IMR-90 (cell line): ENCODE measurements around the gene P3H1.

Source experiments
- BHLHE40 ChIP-seq: fragments of 150-350 bp; IDR thresholded peaks from 2 replicates; pipeline ENCODE4 v1.6.1; 2016; ENCODE audit warnings: mild to moderate bottlenecking, low read depth, low read length
- CHD1 ChIP-seq: IDR thresholded peaks from 2 replicates; pipeline ENCODE4 v1.6.1; 2012; ENCODE audit warnings: low read depth, low read length, improper control_type of control experiment
- CTCF ChIP-seq: conservative IDR thresholded peaks from 2 replicates; pipeline ENCODE4 v1.5.1; 2012; ENCODE audit warnings: mild to moderate bottlenecking, low read depth, low read length, improper control_type of control experiment
- FOS ChIP-seq: fragments of 150-350 bp; IDR thresholded peaks from 2 replicates; pipeline ENCODE4 v1.6.1; 2016; ENCODE audit warnings: low read depth, low read length
- MAFK ChIP-seq: IDR thresholded peaks from 2 replicates; pipeline ENCODE4 v1.6.1; 2012; ENCODE audit warnings: low read depth, low read length, improper control_type of control experiment
- POLR2A ChIP-seq: IDR thresholded peaks from 2 replicates; pipeline ENCODE4 v1.6.1; 2012; ENCODE audit warnings: mild to moderate bottlenecking, low read depth, low read length

GRCh38 chr1:42783092-42783491 is 16.3 kb upstream of the P3H1 start:
- no peak for TF ChIP-seq BHLHE40
- no peak for TF ChIP-seq CTCF
- TF ChIP-seq POLR2A, result no peak
- no peak for TF ChIP-seq MAFK
- no peak for TF ChIP-seq FOS
- TF ChIP-seq CHD1, result no peak
